K562 (cell line): Measurements from ENCODE around the gene CPT1A. TPM values are rescaled to one million over a fixed set of nuclear protein-coding genes. Genes with fewer than 3 reads are reported as not detected.

Experiments
- ATAC-seq: fragments of 200-7000 bp; cut with Tn5 transposase; 3 replicates; pipeline ENCODE4 v1.9.1; 2020; ENCODE audit warnings: moderate library complexity
- BruUV-seq: library from RNA; stranded (reverse); fragments of 400-500 nt; replicated peaks from 2 replicates; lab custom pipeline; 2021; lab: Mats Ljungman, UMichigan
- CTCF ChIA-PET: fragments of 300-600 bp; formaldehyde crosslinking; extraction: SDS; loops from one replicate; lab custom pipeline; 2021; ENCODE audit warnings: low intra/inter-chr PET ratio; lab: Yijun Ruan, JAX
- POLR2A ChIA-PET: fragments of 300-600, 350-650 bp; sonication (Branson Sonifier 250); formaldehyde crosslinking; extraction: SDS; loops from one replicate; lab custom pipeline; 2021; ENCODE audit warnings: antibody characterized with exemption, inconsistent platforms; lab: Yijun Ruan, JAX
- DNase-seq, 4 experiments: peaks; one replicate each; pipeline versions ENCODE4 v3.0.0 to v3.0.0-alpha.2; 2011 to 2018; ENCODE audit warnings: low spot score in 3 of 4, mixed read lengths in 3 of 4; ENCODE audit errors: extremely low read depth in 1 of 4
- FAIRE-seq: peaks from 2 replicates; lab custom pipeline; 2011; peaks lifted over from hg19 to GRCh38; lab: Jason Lieb, UNC
- H2AFZ ChIP-seq: 2 replicates; pipeline ENCODE4 v1.6.0; 2011; ENCODE audit warnings: low read depth, low read length, control low read depth, inconsistent platforms
- H3K27ac ChIP-seq: fragments of 200-600 bp; 3 replicates; pipeline ENCODE4 v1.8.0; 2011; ENCODE audit warnings: low read depth, mild to moderate bottlenecking, control low read depth, inconsistent platforms, low read length, moderate library complexity, mixed read lengths; ENCODE audit errors: extremely low read depth
- H3K27me3 ChIP-seq, 2 experiments: fragments of 300-600 bp in 1 of 2; 2 replicates in 1 of 2; 3 replicates in 1 of 2; pipeline versions ENCODE4 v1.6.0 to v1.8.0; 2011; ENCODE audit warnings: inconsistent platforms in 2 of 2, low read length in 2 of 2, mild to moderate bottlenecking in 1 of 2, mixed read lengths in 1 of 2, moderate library complexity in 1 of 2; ENCODE audit not compliant: control insufficient read depth in 2 of 2, insufficient read depth in 2 of 2
- H3K36me3 ChIP-seq: fragments of 300-600 bp; 3 replicates; pipeline ENCODE4 v1.8.0; 2011; ENCODE audit warnings: mild to moderate bottlenecking, low read length, inconsistent platforms; ENCODE audit not compliant: control insufficient read depth, insufficient read depth
- H3K4me1 ChIP-seq, 2 experiments: fragments of 200-600 bp in 1 of 2; replicated peaks in 1 of 2; 2 replicates in 1 of 2; 3 replicates in 1 of 2; pipeline versions ENCODE4 v1.5.1 to v1.8.0; 2011; ENCODE audit warnings: inconsistent platforms in 2 of 2, low read length in 2 of 2, mild to moderate bottlenecking in 1 of 2, mixed read lengths in 1 of 2, moderate library complexity in 1 of 2; ENCODE audit not compliant: control insufficient read depth in 2 of 2, insufficient read depth in 2 of 2
- H3K4me2 ChIP-seq: 2 replicates; pipeline ENCODE4 v1.6.1; 2011; ENCODE audit warnings: low read length, control low read depth, inconsistent platforms, mixed read lengths; ENCODE audit not compliant: insufficient read depth
- H3K4me3 ChIP-seq: fragments of 200-600 bp; sonication (generic), shearing (Covaris generic); 2 replicates; pipeline ENCODE4 v1.5.1; 2016; ENCODE audit warnings: control low read depth, inconsistent platforms
- H3K79me2 ChIP-seq: fragments of 200-600 bp; 3 replicates; pipeline ENCODE4 v1.8.0; 2011; ENCODE audit warnings: low read length, inconsistent platforms; ENCODE audit not compliant: control insufficient read depth, insufficient read depth
- H3K9ac ChIP-seq, 2 experiments: 2 replicates each; pipeline versions ENCODE4 v1.6.0 to v1.6.1; 2011; ENCODE audit warnings: low read depth in 2 of 2, low read length in 2 of 2, control low read depth in 1 of 2, inconsistent platforms in 1 of 2, mild to moderate bottlenecking in 1 of 2, mixed read lengths in 1 of 2; ENCODE audit not compliant: insufficient read depth in 1 of 2
- H3K9me1 ChIP-seq: one replicate; pipeline ENCODE4 v1.6.0; 2011; ENCODE audit warnings: inconsistent platforms, mild to moderate bottlenecking, low read length, moderate library complexity; ENCODE audit not compliant: control insufficient read depth, insufficient read depth
- H3K9me3 ChIP-seq: replicated peaks from 2 replicates; pipeline ENCODE4 v1.5.1; 2011; ENCODE audit warnings: low read depth, low read length, inconsistent platforms; ENCODE audit not compliant: control insufficient read depth, insufficient read depth
- H4K20me1 ChIP-seq: replicated peaks from 2 replicates; pipeline ENCODE4 v1.6.1; 2011; ENCODE audit warnings: low read length, inconsistent platforms, mixed read lengths; ENCODE audit not compliant: control insufficient read depth, insufficient read depth
- ATF3 ChIP-seq, 2 experiments: fragments of 450-650 bp in 1 of 2; sonication (generic) in 1 of 2; formaldehyde crosslinking in 1 of 2; IDR thresholded peaks in 1 of 2; conservative IDR thresholded peaks in 1 of 2; 2 replicates each; pipeline versions ENCODE4 v1.6.1 to v1.8.1; 2016 to 2023; ENCODE audit warnings: mild to moderate bottlenecking in 2 of 2, moderate library complexity in 2 of 2, inconsistent platforms in 1 of 2, missing genetic modification reagents in 1 of 2
- EP400 ChIP-seq: fragments of 450-650 bp; IDR thresholded peaks from 2 replicates; pipeline ENCODE4 v1.6.1; 2017; ENCODE audit warnings: antibody characterized with exemption, mild to moderate bottlenecking, moderate library complexity
- GTF2A2 ChIP-seq: IDR thresholded peaks from 2 replicates; pipeline ENCODE4 v1.6.1; 2016; ENCODE audit warnings: mild to moderate bottlenecking, missing genetic modification characterization, missing compliant biosample characterization
- HDAC8 ChIP-seq: fragments of 450-650 bp; IDR thresholded peaks from 2 replicates; pipeline ENCODE4 v1.6.1; 2016; ENCODE audit warnings: mild to moderate bottlenecking, missing genetic modification characterization, moderate library complexity, missing compliant biosample characterization
- HMG20B ChIP-seq: fragments of 250-450 bp; sonication (Bioruptor Pico); IDR thresholded peaks from 2 replicates; pipeline ENCODE4 v1.5.0; 2021; ENCODE audit warnings: mild to moderate bottlenecking
- RHOXF2B ChIP-seq: fragments of 250-450 bp; sonication (Bioruptor Pico); conservative IDR thresholded peaks from 2 replicates; pipeline ENCODE4 v1.5.1; 2021
- SIN3B ChIP-seq: fragments of 450-650 bp; IDR thresholded peaks from 2 replicates; pipeline ENCODE4 v1.6.1; 2017; ENCODE audit warnings: low read depth, mild to moderate bottlenecking, moderate library complexity
- SP1 ChIP-seq: sonication (generic); formaldehyde crosslinking; IDR thresholded peaks from 2 replicates; pipeline ENCODE4 v1.8.1; 2022; ENCODE audit warnings: mild to moderate bottlenecking, missing genetic modification reagents
- ZBTB7A ChIP-seq: IDR thresholded peaks from 2 replicates; pipeline ENCODE4 v1.6.1; 2011; ENCODE audit warnings: low read depth, mild to moderate bottlenecking, low read length, moderate library complexity, borderline replicate concordance; ENCODE audit not compliant: control insufficient read depth
- ZNF511 ChIP-seq: sonication (generic); formaldehyde crosslinking; IDR thresholded peaks from 2 replicates; pipeline ENCODE4 v1.8.0; 2022; ENCODE audit warnings: mild to moderate bottlenecking, missing genetic modification reagents
- ZNF609 ChIP-seq: sonication (generic); formaldehyde crosslinking; IDR thresholded peaks from 2 replicates; pipeline ENCODE4 v1.8.1; 2023; ENCODE audit warnings: missing genetic modification reagents, mild to moderate bottlenecking, borderline replicate concordance
- ZNF639 ChIP-seq, 2 experiments: fragments of 200-800 bp in 1 of 2; sonication (Bioruptor generic) in 1 of 2; sonication (generic) in 1 of 2; formaldehyde crosslinking in 1 of 2; IDR thresholded peaks in 1 of 2; conservative IDR thresholded peaks in 1 of 2; 2 replicates each; pipeline versions ENCODE4 v1.5.0 to v1.6.1; 2016 to 2020; ENCODE audit warnings: missing compliant biosample characterization in 1 of 2, missing genetic modification characterization in 1 of 2, missing genetic modification reagents in 1 of 2
- ZNF644 ChIP-seq: fragments of 200-800 bp; sonication (Bioruptor generic); IDR thresholded peaks from 2 replicates; pipeline ENCODE4 v1.6.1; 2016; ENCODE audit warnings: low read depth, missing genetic modification characterization, missing compliant biosample characterization
- ZNF76 ChIP-seq: fragments of 250-450 bp; sonication (Bioruptor Pico); IDR thresholded peaks from 2 replicates; pipeline ENCODE4 v1.4.0; 2020; ENCODE audit warnings: mild to moderate bottlenecking, moderate library complexity, borderline replicate concordance
- WGBS: fragments of 100-300 bp; shearing (Covaris generic); methylation state at CpG from one replicate; pipeline ENCODE4 v1.1.6; 2016; ENCODE audit warnings: low coverage, mixed read lengths; ENCODE audit not compliant: insufficient coverage; ENCODE audit errors: missing lambda C conversion rate; 5-methylcytosine and 5-hydroxymethylcytosine counted together
- in situ Hi-C: fragments of 300-500 bp; cut with MboI; formaldehyde crosslinking; loops from 4 replicates; pipeline ENCODE4 v1.15.0; 2018; ENCODE audit warnings: inconsistent platforms, mixed read lengths
- intact Hi-C: fragments of 100-400 bp; cut with micrococcal nuclease; formaldehyde crosslinking; loops from 2 replicates; pipeline ENCODE4 v1.14.2; 2022
- polyA plus RNA-seq, 8 experiments: library from polyadenylated mRNA; depleted of rRNA in 4 of 8; stranded (reverse) in 5 of 8; unstranded in 3 of 8; fragments of >200 nt; fragmentation: Nextera tagmentation in 2 of 8; fragmentation: Illumina TruSeq in 1 of 8; extraction: Ambion mirVana in 2 of 8; extraction: Trizol in 1 of 8; gene quantifications; 2 replicates each; pipeline versions ENCODE4 v1.2.1 to v1.2.3, GENCODE V29; 2011 to 2014; ENCODE audit warnings: inconsistent platforms in 1 of 8, missing spikeins in 1 of 8
- total RNA-seq, 7 experiments: library from RNA; depleted of rRNA in 6 of 7; stranded (reverse); fragments of >200 nt in 6 of 7; fragmentation: Illumina TruSeq in 2 of 7; extraction: Trizol in 2 of 7; gene quantifications; 2 replicates each; pipeline versions ENCODE4 v1.2.1 to v1.2.3, GENCODE V29; 2011 to 2021; ENCODE audit warnings: low replicate concordance in 1 of 7

CPT1A gene
- total and polyA plus RNA-seq, 9 of the 15 experiments (the other 6 are each of a cell fraction or from before 2014, with no cell fraction given): 2.6 to 29.1 (median 12.3) TPM

GRCh38 chr11:68838572-68838964 lies 3.1 kb downstream of the CPT1A start:
- H3K27me3 ChIP-seq: no peaks in the 10 kb centered on the region
- in situ Hi-C loops (loop anchor here (25.0 kb wide), 1 partner anchor 824 kb away; no protein-coding TSS in a partner anchor), intact Hi-C loops (no loop called here)
- POLR2A ChIA-PET: no interaction called here
- peak in 1 of 4 experiments; percentile 27 for DNase-seq
- no peaks in the 10 kb centered on the region for H4K20me1 ChIP-seq
- H3K9me1 ChIP-seq: no peaks in the 10 kb centered on the region
- WGBS: 18% methylated on average over 8 of the region's 8 CpGs
- H3K27ac ChIP-seq: peak overlapping the region; percentile 79
- peak overlapping the region; percentile 90 for H3K4me2 ChIP-seq
- H3K9ac ChIP-seq: peak overlapping the region; percentile 59 to 65
- CTCF ChIA-PET: no interaction called here
- no TSS peak for BruUV-seq
- H3K79me2 ChIP-seq: peaks cover 26% of the 10 kb centered on the region
- peak; percentile 46 for FAIRE-seq
- peaks cover 3% of the 10 kb centered on the region; the same call in 1 of the 3 replicates for H3K36me3 ChIP-seq
- H2AFZ ChIP-seq: peak overlapping the region; percentile 77
- ATAC-seq: no peak
- H3K9me3 ChIP-seq: no peaks in the 10 kb centered on the region
- peak overlapping the region; percentile 47 for H3K4me3 ChIP-seq
- peaks cover 18 to 50% of the 10 kb centered on the region in 2 experiments; a peak in 4 of 5 replicates for H3K4me1 ChIP-seq
- no peak for TF ChIP-seq ZBTB7A
- no peak for TF ChIP-seq ZNF76 (CRISPR knock-in tag)
- TF ChIP-seq ATF3 (IDR thresholded peaks at IDR 0.05): no peak
- TF ChIP-seq ATF3 (CRISPR knock-in tag; conservative IDR thresholded peaks at IDR 0.05): no peak
- TF ChIP-seq ZNF511 (CRISPR knock-in tag): no peak
- TF ChIP-seq RHOXF2B: no peak
- TF ChIP-seq ZNF639 (CRISPR knock-in tag; conservative IDR thresholded peaks at IDR 0.05 in 1 of 2, IDR thresholded peaks at IDR 0.05 in 1 of 2): no peak
- TF ChIP-seq EP400: no peak
- TF ChIP-seq ZNF609: no peak
- no peak for TF ChIP-seq GTF2A2 (tag)
- no peak for TF ChIP-seq ZNF644
- TF ChIP-seq HDAC8 (tag): no peak
- TF ChIP-seq HMG20B (CRISPR knock-in tag): no peak
- TF ChIP-seq SIN3B: no peak
- TF ChIP-seq SP1: no peak
